ENCODE measurements around the gene GPR17.

Gene GPR17, protein sequence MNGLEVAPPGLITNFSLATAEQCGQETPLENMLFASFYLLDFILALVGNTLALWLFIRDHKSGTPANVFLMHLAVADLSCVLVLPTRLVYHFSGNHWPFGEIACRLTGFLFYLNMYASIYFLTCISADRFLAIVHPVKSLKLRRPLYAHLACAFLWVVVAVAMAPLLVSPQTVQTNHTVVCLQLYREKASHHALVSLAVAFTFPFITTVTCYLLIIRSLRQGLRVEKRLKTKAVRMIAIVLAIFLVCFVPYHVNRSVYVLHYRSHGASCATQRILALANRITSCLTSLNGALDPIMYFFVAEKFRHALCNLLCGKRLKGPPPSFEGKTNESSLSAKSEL

DNA sequence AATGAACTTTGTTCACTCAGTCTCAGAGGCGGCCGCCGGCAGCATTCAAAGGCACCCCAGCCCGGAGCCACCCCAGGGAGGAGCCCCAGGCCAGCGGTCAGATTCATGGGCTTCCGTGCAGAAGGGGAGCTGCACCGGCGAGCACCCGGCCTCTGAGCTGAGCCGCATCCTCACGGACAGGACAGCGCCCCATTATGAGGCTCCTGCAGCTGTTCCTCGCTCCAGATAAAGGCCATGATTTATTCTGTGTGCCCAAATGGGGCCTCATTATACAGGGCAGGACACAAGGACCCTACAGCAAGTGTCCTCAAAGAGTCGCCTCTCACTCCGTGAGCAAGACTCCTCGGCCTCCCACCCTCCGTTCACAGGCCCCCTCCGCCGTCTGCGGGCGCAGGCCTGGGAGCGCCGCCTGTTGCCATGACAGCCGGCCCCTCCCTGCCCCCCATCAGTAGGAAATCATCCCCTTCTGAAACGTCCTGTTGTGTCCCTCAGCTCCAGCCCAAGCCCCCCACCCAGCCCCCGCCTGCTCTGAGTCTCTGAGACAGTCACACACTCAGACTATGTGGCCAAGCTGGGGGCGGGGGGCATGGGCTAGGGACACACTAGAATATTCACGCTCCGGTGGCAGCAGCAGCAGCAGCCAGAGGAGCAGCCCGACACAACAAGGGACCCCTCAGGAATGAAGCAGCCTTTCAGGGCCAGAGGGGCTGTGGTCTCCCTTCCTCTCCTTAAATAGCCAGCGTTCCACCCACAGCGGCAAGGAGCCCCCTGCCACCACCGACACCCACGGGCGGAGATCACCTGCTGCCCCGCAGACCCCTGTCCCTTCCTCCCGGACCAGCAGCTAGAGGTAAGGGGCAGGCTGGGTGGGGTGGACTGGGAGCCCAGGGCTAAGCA is at the start of gene GPR17:
GPR17 (plus strand) TSS at position 759 of the 897 bp plus-strand sequence. CDS start 4,583 bp downstream, outside the sequence.
- no peak for DNase-seq (ENCODE audit: low read depth)

- DNase-seq (ENCODE audit: low read depth): no peak
Measured at GRCh38 chr2:127596311-127597045, 49.5 kb upstream of the GPR17 start.

GRCh38 chr2:127597046-127597983 is 48.6 kb upstream of the GPR17 start:
- DNase-seq (ENCODE audit: low read depth): no peak

DNA sequence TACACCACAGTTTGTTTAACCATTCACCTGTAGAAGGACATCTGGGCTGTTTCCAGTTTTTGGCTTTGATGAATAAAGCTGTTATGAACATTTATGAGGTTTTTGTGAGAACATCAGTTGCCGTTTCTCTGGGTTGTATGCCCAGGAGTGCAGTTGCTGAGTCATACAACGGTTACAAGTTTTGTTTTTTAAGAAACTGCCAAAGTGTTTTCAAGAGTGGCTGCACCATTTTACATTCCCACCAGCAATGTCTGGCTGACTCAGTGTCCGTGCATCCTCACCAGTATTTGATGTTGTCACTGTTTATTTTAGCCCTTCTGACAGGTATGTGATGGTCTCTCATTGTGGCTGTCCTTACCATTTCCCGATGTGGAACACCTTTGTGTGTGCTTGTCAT is 48.0 kb upstream of the GPR17 start:
- no peak for DNase-seq (ENCODE audit: low read depth)

DNA sequence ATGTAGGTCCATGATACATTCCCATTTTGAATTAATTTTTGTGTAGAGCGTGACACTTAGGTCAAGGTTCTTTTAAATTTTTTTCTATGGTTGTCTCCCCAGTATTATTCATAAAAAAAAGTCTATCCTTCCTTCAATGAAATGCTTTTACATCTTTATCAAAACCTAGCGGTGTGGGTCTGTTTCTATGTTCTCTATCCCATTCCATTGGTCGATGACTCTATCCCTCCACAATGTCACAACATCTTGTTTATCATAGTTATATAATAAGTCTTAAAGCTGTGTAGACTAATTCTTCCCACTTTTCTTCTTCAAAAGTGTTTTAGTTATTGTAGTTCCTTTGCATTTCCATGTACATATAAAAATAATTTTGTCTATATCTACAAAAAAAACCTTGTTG is 47.2 kb upstream of the GPR17 start:
- no peak for DNase-seq (ENCODE audit: low read depth)

- DNase-seq (ENCODE audit: low read depth): no peak
Measured at GRCh38 chr2:127599211-127599610, 46.7 kb upstream of the GPR17 start.

GRCh38 chr2:127604986-127605385 is 41.0 kb upstream of the GPR17 start:
- DNase-seq (ENCODE audit: low read depth): no peak

GRCh38 chr2:127605691-127606263 is 40.2 kb upstream of the GPR17 start:
- no peak for DNase-seq (ENCODE audit: low read depth)

GRCh38 chr2:127606625-127607398 is 39.1 kb upstream of the GPR17 start:
- no peak for DNase-seq (ENCODE audit: low read depth)

GRCh38 chr2:127607399-127607908 is 38.5 kb upstream of the GPR17 start:
- no peak for DNase-seq (ENCODE audit: low read depth)

GRCh38 chr2:127608061-127609030 is 37.6 kb upstream of the GPR17 start:
- no peak for DNase-seq (ENCODE audit: low read depth)

DNA sequence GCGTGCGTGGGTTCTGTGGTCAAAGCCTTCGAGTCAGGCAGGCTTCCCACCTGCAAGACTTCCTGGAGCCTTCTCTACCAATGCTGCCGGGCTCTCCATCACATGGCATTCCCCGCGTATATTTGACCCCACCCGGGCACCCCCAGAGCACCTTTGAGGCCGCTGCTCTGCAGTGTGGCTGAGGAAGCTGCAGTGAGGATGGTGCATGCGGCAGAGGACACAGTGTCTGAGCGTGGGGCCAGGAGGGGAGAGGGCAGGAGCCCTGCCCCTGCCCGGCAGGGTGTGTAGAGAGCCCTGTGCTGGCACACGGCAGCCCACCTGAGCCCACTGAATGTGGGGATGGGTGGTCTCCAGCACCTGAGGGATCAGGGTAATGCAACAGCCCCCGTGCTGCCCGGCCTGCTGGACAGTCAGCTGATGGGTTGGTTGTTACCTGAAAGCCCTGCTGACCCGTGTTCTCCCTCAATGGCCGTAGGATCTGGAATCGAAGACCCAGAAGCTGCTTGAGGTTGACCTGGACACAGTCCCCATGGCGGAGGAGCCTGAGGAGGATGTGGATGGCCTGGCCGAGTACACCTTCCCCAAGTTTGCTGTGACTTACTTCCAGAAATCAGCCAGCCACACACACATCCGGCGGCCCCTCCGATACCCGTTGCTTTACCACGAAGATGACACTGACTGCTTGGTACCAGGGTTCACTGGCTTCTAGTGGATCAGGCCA is 36.8 kb upstream of the GPR17 start:
- no peak for DNase-seq (ENCODE audit: low read depth)

DNA sequence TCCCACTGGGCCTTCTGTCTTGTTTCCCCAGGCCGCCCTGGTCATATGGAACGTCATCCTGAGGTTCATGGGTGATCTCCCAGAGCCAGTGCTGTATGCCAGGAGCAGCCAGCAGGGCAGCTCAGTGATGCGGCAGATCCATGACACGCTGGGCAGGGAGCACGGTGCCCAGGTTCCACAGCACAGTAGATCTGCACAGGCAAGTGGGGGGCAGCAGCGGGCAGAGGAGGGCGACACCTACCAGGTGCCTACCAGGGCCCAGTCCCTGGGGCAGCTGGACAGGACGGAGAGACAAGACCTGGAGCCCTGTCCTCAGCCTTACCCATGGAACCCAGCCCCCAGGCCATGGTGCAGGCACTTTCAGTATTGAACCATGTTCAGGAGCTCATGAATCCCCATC is 36.1 kb upstream of the GPR17 start:
- DNase-seq (ENCODE audit: low read depth): no peak

DNA sequence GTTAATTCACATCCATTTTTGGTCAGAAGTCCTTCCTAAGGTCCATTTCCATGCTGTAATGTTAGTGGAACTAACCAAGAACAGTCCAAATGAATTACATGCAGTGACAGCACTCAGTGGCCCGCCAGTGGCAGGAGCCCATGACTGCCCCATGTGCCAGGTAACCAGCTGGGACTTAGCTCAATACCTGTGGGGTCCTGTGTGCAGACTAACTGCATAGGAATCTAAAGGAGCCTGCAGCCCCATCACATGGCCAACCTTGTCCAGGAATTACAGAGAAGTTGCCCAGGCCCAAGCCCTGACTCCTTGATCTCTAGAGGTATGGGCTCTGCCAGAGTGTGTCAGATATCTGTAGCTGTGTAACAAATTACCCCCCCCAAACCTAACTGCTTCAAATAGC is 35.4 kb upstream of the GPR17 start:
- no peak for DNase-seq (ENCODE audit: low read depth)

- no peak for DNase-seq (ENCODE audit: low read depth)
Measured at GRCh38 chr2:127611076-127611925, 34.7 kb upstream of the GPR17 start.

DNA sequence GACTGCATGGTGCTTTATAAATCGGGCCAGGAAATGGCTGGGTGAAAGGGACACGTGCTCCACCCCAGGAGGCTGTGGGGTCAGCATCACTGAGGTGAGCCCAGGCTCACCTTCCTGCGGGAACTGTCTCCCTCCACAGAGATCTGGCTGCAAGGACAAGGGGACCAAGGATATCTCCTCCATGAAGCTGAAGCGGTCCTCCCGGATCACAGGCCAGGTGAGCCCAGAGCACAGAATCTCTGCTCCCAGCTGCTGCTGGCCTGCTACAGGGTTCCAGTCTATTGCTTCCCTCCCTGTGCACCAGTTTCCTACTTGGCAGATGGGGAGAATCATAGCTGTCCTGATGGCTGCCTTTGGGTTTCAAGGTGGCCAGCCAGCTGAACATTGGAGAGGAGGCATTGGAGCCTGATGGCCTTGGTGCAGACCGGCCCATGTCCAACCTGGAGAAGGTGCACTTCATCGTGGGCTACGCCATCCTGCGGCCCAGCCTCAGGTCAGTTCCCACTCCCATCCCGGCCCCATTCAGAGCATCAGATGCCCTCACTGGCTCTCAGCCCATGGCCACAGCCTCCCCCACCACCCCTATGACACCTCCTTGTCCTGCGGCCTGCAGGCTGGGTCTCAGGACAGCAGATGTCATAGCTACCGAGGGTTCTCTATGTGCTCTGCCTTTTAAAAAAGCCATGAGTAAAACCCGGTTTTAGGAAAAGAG is 33.7 kb upstream of the GPR17 start:
- DNase-seq (ENCODE audit: low read depth): no peak

DNA sequence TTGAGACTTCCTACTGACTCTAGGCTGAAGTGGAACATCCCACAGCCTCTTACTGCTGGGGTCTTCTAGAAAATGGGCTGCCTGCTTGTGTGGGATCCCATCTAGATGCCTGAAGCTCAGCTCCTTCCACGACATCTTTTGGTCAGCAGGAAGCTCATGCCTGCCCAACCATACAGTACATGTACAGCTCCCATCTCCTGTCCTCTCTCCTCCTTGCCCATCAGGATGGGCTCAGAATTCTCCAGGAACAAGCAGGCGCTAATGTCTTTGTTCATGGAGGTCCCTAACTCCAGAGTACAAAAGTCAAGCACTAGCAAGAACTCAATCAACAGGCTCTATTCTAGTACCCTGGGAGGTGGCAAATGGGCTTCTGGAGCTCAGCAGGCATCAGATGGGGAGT is 31.7 kb upstream of the GPR17 start:
- no peak for DNase-seq (ENCODE audit: low read depth)

All from stimulated activated CD8-positive, alpha-beta memory T cell treated with anti-CD3 and anti-CD28 coated beads, Interleukin-15, amount 100 ng/mL, for 1 hour (primary cell).